ENCODE measurements around the gene C19orf38.
"Not testable (repeated sequence)": the region's sequence is repeated elsewhere in the genome, so short reads cannot be mapped to it uniquely, and the experiment has no call there.

The C19orf38 gene

DNA sequence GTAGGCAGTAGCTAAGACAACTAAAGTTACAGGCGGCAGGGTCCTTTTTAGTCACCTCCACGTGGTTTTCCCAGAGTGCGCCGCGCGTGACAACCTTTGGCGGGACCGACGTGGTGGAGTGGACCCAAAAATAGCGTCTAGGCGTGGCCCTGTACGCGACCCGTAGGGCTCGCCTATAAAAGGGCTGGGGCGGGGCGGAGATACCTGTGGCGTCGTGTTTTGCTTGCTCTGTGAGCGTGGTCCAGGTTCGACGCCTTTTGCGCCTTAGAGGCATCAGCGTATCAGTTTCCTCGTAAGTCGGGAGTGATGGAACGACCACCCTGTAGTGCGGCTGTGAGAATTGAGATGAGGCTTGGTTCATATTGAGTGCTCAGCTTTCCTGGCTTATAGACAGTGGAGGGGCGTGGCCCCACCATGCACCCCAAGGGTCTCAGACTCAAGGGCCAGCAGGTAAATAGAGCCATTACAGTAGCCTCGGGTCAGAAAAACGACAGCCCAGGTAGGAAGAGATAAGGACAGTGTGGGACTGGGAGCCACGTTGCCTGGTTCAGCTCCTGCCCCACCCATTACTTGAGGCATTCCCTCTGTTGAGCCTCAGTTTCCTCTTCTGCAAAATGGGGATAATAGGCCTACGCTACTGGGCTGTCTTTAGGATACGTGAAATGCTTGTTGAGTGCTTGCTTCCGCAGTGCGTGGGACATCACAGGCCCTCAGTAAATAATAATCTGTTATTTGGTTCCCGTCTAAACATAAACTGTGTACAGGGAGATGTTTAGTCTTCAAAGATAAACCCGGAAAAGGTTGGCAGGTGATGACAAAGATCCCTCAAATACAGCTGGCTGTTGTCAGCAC is 11.5 kb upstream of the C19orf38 start:
- WGBS (ENCODE audit: insufficient coverage), result 34% methylated on average over 23 of the region's 38 CpGs
- Histone ChIP-seq H3K4me1 (ENCODE audit: control extremely low read depth in 1 of 4, control insufficient read depth in 4 of 4, insufficient read depth in 4 of 4, low read length in 3 of 4) (peaks cover 0 to 15% (median 14%) of the 10 kb centered on the region in 4 experiments), H3K27ac (ENCODE audit: insufficient read depth in 1 of 2, low read depth in 1 of 2, low read length in 2 of 2, poor library complexity in 1 of 2, severe bottlenecking in 2 of 2) (peak overlapping the region; percentile 99 to 100), H3K36me3 (ENCODE audit: control insufficient read depth in 4 of 4, insufficient read depth in 4 of 4, low read length in 3 of 4) (peaks cover 8 to 28% (median 16%) of the 10 kb centered on the region in 4 experiments), H3K9me3 (ENCODE audit: control extremely low read depth in 1 of 5, control insufficient read depth in 4 of 5, insufficient read depth in 2 of 5, low read depth in 1 of 5, low read length in 4 of 5) (peaks cover 0 to 3% (median 0%) of the 10 kb centered on the region in 5 experiments), H3K27me3 (replicated peaks in 2 of 5; ENCODE audit: control insufficient read depth in 4 of 5, insufficient read depth in 5 of 5, low read length in 4 of 5) (no peaks in the 10 kb centered on the region), H3K4me3 (ENCODE audit: control insufficient read depth in 1 of 7, extremely low read depth in 1 of 7, insufficient read depth in 4 of 7, low read depth in 2 of 7, low read length in 6 of 7) (peak overlapping the region in 6 of 7 experiments; percentile 74 to 90 (median 80))
- ChIA-PET CTCF (interaction anchor here (0.7 to 2.8 kb wide), 13 partner anchors 9 to 136 kb away, joined by 3 to 18 read pairs (median 5); partner anchors contain the start of genes DNM2 and QTRT1), POLR2A (interaction anchor here (1.0 to 1.4 kb wide), 3 partner anchors 35 to 413 kb away, joined by 3 to 8 read pairs (median 4); partner anchors contain the start of genes CARM1 and DNM2)
- peak; percentile 87 to 94 (median 93) for DNase-seq

DNA sequence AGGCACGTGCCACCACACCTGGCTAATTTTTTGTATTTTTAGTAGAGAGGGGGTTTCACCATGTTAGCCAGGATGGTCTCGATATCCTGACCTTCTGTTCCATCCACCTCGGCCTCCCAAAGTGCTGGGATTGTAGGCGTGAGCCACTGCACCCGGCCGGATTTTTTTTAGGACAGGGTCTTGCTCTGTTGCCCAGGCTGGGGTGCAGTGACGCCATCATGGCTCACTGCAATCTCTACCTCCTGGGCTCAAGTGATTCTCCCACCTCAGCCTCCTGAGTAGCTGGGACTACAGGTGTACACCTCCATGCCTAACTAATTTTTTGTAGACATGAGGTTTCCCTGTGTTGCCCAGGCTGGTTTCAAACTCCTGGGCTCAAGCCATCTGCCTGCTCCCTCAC is 10.6 kb upstream of the C19orf38 start:
- WGBS (ENCODE audit: insufficient coverage), result 97% methylated on average over 6 of the region's 7 CpGs
- Histone ChIP-seq H3K36me3 (ENCODE audit: control insufficient read depth in 4 of 4, insufficient read depth in 4 of 4, low read length in 3 of 4) (peaks cover 6 to 18% (median 9%) of the 10 kb centered on the region in 4 experiments), H3K4me1 (ENCODE audit: control extremely low read depth in 1 of 4, control insufficient read depth in 4 of 4, insufficient read depth in 4 of 4, low read length in 3 of 4) (peaks cover 0 to 15% (median 14%) of the 10 kb centered on the region in 4 experiments)
- POLR2A ChIA-PET; H3K27me3 ChIP-seq (replicated peaks in 2 of 5; ENCODE audit: control insufficient read depth in 4 of 5, insufficient read depth in 5 of 5, low read length in 4 of 5); DNase-seq; H3K9me3 ChIP-seq (ENCODE audit: control extremely low read depth in 1 of 5, control insufficient read depth in 4 of 5, insufficient read depth in 2 of 5, low read depth in 1 of 5, low read length in 4 of 5); H3K27ac ChIP-seq (ENCODE audit: insufficient read depth in 1 of 2, low read depth in 1 of 2, low read length in 2 of 2, poor library complexity in 1 of 2, severe bottlenecking in 2 of 2); H3K4me3 ChIP-seq (ENCODE audit: control insufficient read depth in 1 of 7, extremely low read depth in 1 of 7, insufficient read depth in 4 of 7, low read depth in 2 of 7, low read length in 6 of 7): not testable (repeated sequence)
- CTCF ChIA-PET, result interaction anchor here (0.6 to 2.8 kb wide), 6 partner anchors 8 to 120 kb away, joined by 3 to 18 read pairs (median 4); partner anchors contain the start of gene DNM2

DNA sequence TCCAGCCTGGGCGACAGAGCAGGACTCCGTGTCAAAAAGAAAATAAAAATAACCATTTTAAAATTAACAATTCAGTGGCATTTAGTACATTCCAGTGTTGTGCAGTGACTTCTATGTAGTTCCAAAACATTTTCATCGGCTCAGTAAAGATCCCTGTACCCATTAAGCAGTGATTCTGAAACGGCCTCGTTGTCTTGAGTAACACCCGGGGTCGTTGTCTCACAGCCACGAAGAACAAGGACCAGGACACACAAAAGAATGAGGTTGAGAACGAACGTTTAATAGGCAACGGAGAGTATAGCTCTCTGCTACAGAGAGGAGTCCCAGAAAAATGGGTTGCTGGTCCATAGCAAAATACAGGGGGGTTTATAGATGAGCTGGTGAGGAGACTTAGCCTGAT is 9.8 kb upstream of the C19orf38 start:
- Histone ChIP-seq H3K4me1 (ENCODE audit: control extremely low read depth in 1 of 4, control insufficient read depth in 4 of 4, insufficient read depth in 4 of 4, low read length in 3 of 4) (peaks cover 0 to 15% (median 14%) of the 10 kb centered on the region in 4 experiments), H3K4me3 (ENCODE audit: control insufficient read depth in 1 of 7, extremely low read depth in 1 of 7, insufficient read depth in 4 of 7, low read depth in 2 of 7, low read length in 6 of 7) (no peak overlapping the region), H3K9me3 (ENCODE audit: control extremely low read depth in 1 of 5, control insufficient read depth in 4 of 5, insufficient read depth in 2 of 5, low read depth in 1 of 5, low read length in 4 of 5) (peaks cover 0 to 3% (median 0%) of the 10 kb centered on the region in 5 experiments), H3K36me3 (ENCODE audit: control insufficient read depth in 4 of 4, insufficient read depth in 4 of 4, low read length in 3 of 4) (peaks cover 0 to 11% (median 4%) of the 10 kb centered on the region in 4 experiments), H3K27me3 (replicated peaks in 2 of 5; ENCODE audit: control insufficient read depth in 4 of 5, insufficient read depth in 5 of 5, low read length in 4 of 5) (no peaks in the 10 kb centered on the region), H3K27ac (ENCODE audit: insufficient read depth in 1 of 2, low read depth in 1 of 2, low read length in 2 of 2, poor library complexity in 1 of 2, severe bottlenecking in 2 of 2) (no peak overlapping the region)
- WGBS (ENCODE audit: insufficient coverage), result 98% methylated on average over 11 of the region's 11 CpGs
- CTCF ChIA-PET, result interaction anchor here (0.6 to 1.9 kb wide), 6 partner anchors 8 to 28 kb away, joined by 3 to 6 read pairs (median 4); no protein-coding TSS in a partner anchor
- DNase-seq, result no peak
- POLR2A ChIA-PET, result no interaction called here

DNA sequence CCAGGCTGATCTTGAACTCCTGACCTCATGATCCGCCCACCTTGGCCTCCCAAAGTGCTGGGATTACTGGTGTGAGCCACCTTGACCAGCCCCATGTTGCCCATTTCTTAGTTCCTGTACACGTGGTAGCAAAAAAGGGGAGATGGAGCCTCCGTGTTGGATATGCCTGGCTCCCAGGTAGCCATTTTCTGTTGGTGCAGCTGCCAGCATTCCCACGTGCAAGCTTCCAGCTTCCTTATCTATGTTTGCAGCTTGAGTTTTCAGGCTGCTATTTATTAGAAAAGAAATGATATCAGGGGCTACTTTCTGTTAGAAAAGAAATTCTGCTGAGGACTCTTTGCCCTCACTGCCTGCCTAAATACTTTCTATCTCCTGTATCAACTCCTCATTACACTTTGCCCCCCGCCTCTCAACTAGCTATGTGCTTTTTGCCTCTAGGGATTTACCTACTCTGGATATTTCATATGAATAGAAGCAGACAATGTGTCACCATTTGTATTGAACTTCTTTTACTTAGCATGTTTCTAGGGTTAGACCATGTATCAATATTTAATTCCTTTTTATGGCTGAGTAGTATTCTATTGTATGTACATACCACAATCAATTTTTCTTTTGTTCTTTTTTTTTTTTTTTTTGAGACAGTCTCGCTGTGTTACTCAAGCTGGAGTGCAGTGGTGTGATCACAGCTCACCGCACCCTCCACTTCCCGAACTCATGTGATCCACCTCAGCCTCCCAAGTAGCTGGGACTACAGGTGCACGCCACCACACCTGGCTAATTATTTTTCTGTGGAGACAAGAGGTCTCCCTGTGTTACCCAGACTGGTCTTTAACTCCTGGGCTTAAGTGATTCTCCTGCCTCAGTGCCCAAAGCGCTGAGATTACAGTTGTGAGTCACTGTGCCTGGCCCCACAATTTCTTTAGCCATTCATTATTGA is 8.8 kb upstream of the C19orf38 start:
- 70% methylated on average over 8 of the region's 10 CpGs for WGBS (ENCODE audit: insufficient coverage)
- POLR2A ChIA-PET, result no interaction called here

DNA sequence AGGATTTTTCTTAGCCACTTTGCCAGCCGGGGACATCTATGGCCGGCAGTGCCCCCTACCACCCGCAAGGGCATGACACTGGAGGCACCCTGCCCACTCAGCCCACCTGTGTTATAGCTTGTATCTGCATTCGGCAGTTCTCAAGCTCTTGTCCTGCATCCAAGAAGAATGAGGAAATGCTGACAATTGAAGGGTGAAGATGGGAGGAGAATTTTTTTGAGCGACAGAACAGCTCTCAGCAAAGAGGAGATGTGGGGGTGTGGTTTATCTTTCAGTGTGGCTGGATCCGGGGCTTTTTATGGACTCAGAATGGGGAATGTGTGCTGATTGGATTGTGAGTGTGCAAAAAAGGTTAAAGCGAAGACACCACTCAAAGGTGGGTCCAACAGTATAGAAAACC is 5.4 kb upstream of the C19orf38 start:
- Histone ChIP-seq H3K4me3 (ENCODE audit: control insufficient read depth in 1 of 7, extremely low read depth in 1 of 7, insufficient read depth in 4 of 7, low read depth in 2 of 7, low read length in 6 of 7) (no peak overlapping the region), H3K27ac (ENCODE audit: insufficient read depth in 1 of 2, low read depth in 1 of 2, low read length in 2 of 2, poor library complexity in 1 of 2, severe bottlenecking in 2 of 2) (no peak overlapping the region), H3K27me3 (replicated peaks in 2 of 5; ENCODE audit: control insufficient read depth in 4 of 5, insufficient read depth in 5 of 5, low read length in 4 of 5) (no peaks in the 10 kb centered on the region), H3K36me3 (ENCODE audit: control insufficient read depth in 4 of 4, insufficient read depth in 4 of 4, low read length in 3 of 4) (no peaks in the 10 kb centered on the region), H3K4me1 (ENCODE audit: control extremely low read depth in 1 of 4, control insufficient read depth in 4 of 4, insufficient read depth in 4 of 4, low read length in 3 of 4) (peaks cover 0 to 3% (median 2%) of the 10 kb centered on the region in 4 experiments), H3K9me3 (ENCODE audit: control extremely low read depth in 1 of 5, control insufficient read depth in 4 of 5, insufficient read depth in 2 of 5, low read depth in 1 of 5, low read length in 4 of 5) (peaks cover 0 to 10% (median 4%) of the 10 kb centered on the region in 5 experiments)
- DNase-seq, result no peak
- 96% methylated on average over 7 of the region's 7 CpGs for WGBS (ENCODE audit: insufficient coverage)
- POLR2A ChIA-PET, result interaction anchor here (0.7 kb wide), 1 partner anchor 24 kb away, joined by 4 read pairs; no protein-coding TSS in a partner anchor
- CTCF ChIA-PET, result interaction anchor here (1.2 to 1.8 kb wide), 4 partner anchors 10 to 21 kb away, joined by 4 to 9 read pairs (median 6); no protein-coding TSS in a partner anchor

More for the DNA sequence above, 8.8 kb upstream of the C19orf38 start:
- H3K4me3 ChIP-seq (ENCODE audit: control insufficient read depth in 1 of 7, extremely low read depth in 1 of 7, insufficient read depth in 4 of 7, low read depth in 2 of 7, low read length in 6 of 7), result no peak overlapping the region
- no peaks in the 10 kb centered on the region for H3K27me3 ChIP-seq (replicated peaks in 2 of 5; ENCODE audit: control insufficient read depth in 4 of 5, insufficient read depth in 5 of 5, low read length in 4 of 5)
- H3K4me1 ChIP-seq (ENCODE audit: control extremely low read depth in 1 of 4, control insufficient read depth in 4 of 4, insufficient read depth in 4 of 4, low read length in 3 of 4), result peaks cover 0 to 15% (median 14%) of the 10 kb centered on the region in 4 experiments
- peak in 2 of 3 donors; percentile 19 to 53 for DNase-seq
- H3K9me3 ChIP-seq (ENCODE audit: control extremely low read depth in 1 of 5, control insufficient read depth in 4 of 5, insufficient read depth in 2 of 5, low read depth in 1 of 5, low read length in 4 of 5), result peaks cover 0 to 3% (median 0%) of the 10 kb centered on the region in 5 experiments
- peaks cover 0 to 6% (median 0%) of the 10 kb centered on the region in 4 experiments for H3K36me3 ChIP-seq (ENCODE audit: control insufficient read depth in 4 of 4, insufficient read depth in 4 of 4, low read length in 3 of 4)
- CTCF ChIA-PET, result interaction anchor here (0.8 to 1.4 kb wide), 7 partner anchors 11 to 124 kb away, joined by 3 to 5 read pairs (median 3); no protein-coding TSS in a partner anchor
- no peak overlapping the region for H3K27ac ChIP-seq (ENCODE audit: insufficient read depth in 1 of 2, low read depth in 1 of 2, low read length in 2 of 2, poor library complexity in 1 of 2, severe bottlenecking in 2 of 2)

DNA sequence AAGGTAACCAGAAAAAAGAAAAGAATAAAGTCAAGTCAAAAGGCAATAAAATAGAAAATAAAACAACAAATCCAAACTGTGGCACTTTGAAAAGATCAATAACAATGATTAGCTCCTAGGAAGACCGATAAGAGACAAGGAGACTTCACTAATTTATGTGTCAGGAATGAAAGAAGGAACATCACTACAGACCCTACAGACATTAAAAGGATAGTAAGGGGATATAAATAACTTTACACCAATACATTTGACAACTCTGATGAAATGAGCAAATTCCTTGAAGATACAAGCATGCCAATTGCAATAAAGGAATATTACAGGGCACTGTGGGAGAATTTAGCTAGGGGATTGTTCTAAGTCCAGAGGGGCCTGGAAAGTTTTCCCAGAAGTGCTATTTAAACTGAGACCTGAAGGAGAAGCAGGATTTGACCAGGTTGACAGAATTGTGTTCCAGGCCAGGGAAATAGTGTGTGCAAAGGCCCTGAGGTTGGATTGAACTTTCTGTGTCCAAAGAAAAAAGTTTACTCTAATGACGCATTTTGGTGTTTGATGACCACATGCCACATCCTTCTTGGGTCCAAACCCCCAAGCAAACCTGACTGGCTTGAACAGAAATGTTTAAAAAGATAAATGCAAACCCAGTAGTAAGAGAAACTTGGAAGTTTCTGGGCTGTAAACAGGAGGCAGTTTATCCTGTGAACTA is 1.6 kb upstream of the C19orf38 start:
- H3K4me1 ChIP-seq (ENCODE audit: control extremely low read depth in 1 of 4, control insufficient read depth in 4 of 4, insufficient read depth in 4 of 4, low read length in 3 of 4), result peaks cover 3 to 13% (median 11%) of the 10 kb centered on the region in 4 experiments
- ChIA-PET POLR2A (no interaction called here), CTCF (interaction anchor here (0.6 to 2.0 kb wide), 9 partner anchors 8 to 335 kb away, joined by 3 to 9 read pairs (median 4); no protein-coding TSS in a partner anchor)
- DNase-seq, result peak in 2 of 3 donors; percentile 29 to 36
- H3K27me3 ChIP-seq (replicated peaks in 2 of 5; ENCODE audit: control insufficient read depth in 4 of 5, insufficient read depth in 5 of 5, low read length in 4 of 5), result no peaks in the 10 kb centered on the region
- peaks cover 0 to 7% (median 4%) of the 10 kb centered on the region in 4 experiments for H3K36me3 ChIP-seq (ENCODE audit: control insufficient read depth in 4 of 4, insufficient read depth in 4 of 4, low read length in 3 of 4)
- H3K4me3 ChIP-seq (ENCODE audit: control insufficient read depth in 1 of 7, extremely low read depth in 1 of 7, insufficient read depth in 4 of 7, low read depth in 2 of 7, low read length in 6 of 7), result no peak overlapping the region
- H3K27ac ChIP-seq (ENCODE audit: insufficient read depth in 1 of 2, low read depth in 1 of 2, low read length in 2 of 2, poor library complexity in 1 of 2, severe bottlenecking in 2 of 2), result no peak overlapping the region
- peaks cover 0 to 10% (median 4%) of the 10 kb centered on the region in 5 experiments for H3K9me3 ChIP-seq (ENCODE audit: control extremely low read depth in 1 of 5, control insufficient read depth in 4 of 5, insufficient read depth in 2 of 5, low read depth in 1 of 5, low read length in 4 of 5)
- WGBS (ENCODE audit: insufficient coverage), result 100% methylated on average over 1 of the region's 2 CpGs
